Measurements from ENCODE around the gene MFSD11. TPM values are rescaled to one million over a fixed set of nuclear protein-coding genes. Genes with fewer than 3 reads are reported as not detected.

The MFSD11 gene
- total and polyA plus RNA-seq, 4 donors = 12.0 to 57.5 (median 25.0) TPM

GRCh38 chr17:76755285-76755684 is 17.4 kb downstream of the MFSD11 start:
- WGBS, 2 donors = 97 to 98% methylated on average over 2 of the region's 2 CpGs

GRCh38 chr17:76757256-76757655 is 19.3 kb downstream of the MFSD11 start:
- 95% methylated on average over 5 of the region's 5 CpGs for WGBS, 2 donors
- no peak overlapping the region for H3K27ac ChIP-seq (ENCODE audit: low read depth in 1 of 2, low read length in 1 of 2)
- H3K27me3 ChIP-seq (ENCODE audit: control insufficient read depth in 3 of 3, insufficient read depth in 3 of 3, low read length in 2 of 3) = no peaks in the 10 kb centered on the region
- ATAC-seq (ENCODE audit: insufficient read depth, low FRiP score) (no peak), DNase-seq (no peak)
- H3K9me3 ChIP-seq (ENCODE audit: control insufficient read depth in 4 of 4, insufficient read depth in 3 of 4, low read length in 3 of 4) = no peaks in the 10 kb centered on the region
- no peak for TF ChIP-seq CTCF (IDR thresholded peaks at IDR 0.05; ENCODE audit: control extremely low read depth, extremely low read depth)
- H3K4me1 ChIP-seq (ENCODE audit: control insufficient read depth in 5 of 5, insufficient read depth in 5 of 5, low read length in 5 of 5) = peaks cover 0 to 5% (median 0%) of the 10 kb centered on the region in 5 donors
- H3K36me3 ChIP-seq (ENCODE audit: control insufficient read depth in 4 of 4, insufficient read depth in 4 of 4, low read length in 4 of 4) = peaks cover 3 to 16% (median 14%) of the 10 kb centered on the region in 4 donors
- H3K9ac ChIP-seq (ENCODE audit: insufficient read depth in 1 of 2, low read length in 2 of 2) = no peak overlapping the region
- H3K4me3 ChIP-seq = no peak overlapping the region

More at GRCh38 chr17:76755285-76755684, 17.4 kb downstream of the MFSD11 start:
- TF ChIP-seq CTCF (IDR thresholded peaks at IDR 0.05; ENCODE audit: control extremely low read depth, extremely low read depth) = no peak
- Histone ChIP-seq H3K9me3 (ENCODE audit: control insufficient read depth in 4 of 4, insufficient read depth in 3 of 4, low read length in 3 of 4) (no peaks in the 10 kb centered on the region), H3K27me3 (ENCODE audit: control insufficient read depth in 3 of 3, insufficient read depth in 3 of 3, low read length in 2 of 3) (no peaks in the 10 kb centered on the region), H3K36me3 (ENCODE audit: control insufficient read depth in 4 of 4, insufficient read depth in 4 of 4, low read length in 4 of 4) (peaks cover 8 to 15% (median 12%) of the 10 kb centered on the region in 4 donors), H3K9ac (ENCODE audit: insufficient read depth in 1 of 2, low read length in 2 of 2) (no peak overlapping the region), H3K4me1 (ENCODE audit: control insufficient read depth in 5 of 5, insufficient read depth in 5 of 5, low read length in 5 of 5) (peaks cover 0 to 5% (median 0%) of the 10 kb centered on the region in 5 donors), H3K4me3 (no peak overlapping the region), H3K27ac (ENCODE audit: low read depth in 1 of 2, low read length in 1 of 2) (no peak overlapping the region)
- no peak for DNase-seq
- no peak for ATAC-seq (ENCODE audit: insufficient read depth, low FRiP score)

- no peak for DNase-seq
- no peak for ATAC-seq (ENCODE audit: insufficient read depth, low FRiP score)
- no peak for TF ChIP-seq CTCF (IDR thresholded peaks at IDR 0.05; ENCODE audit: control extremely low read depth, extremely low read depth)
- no peaks in the 10 kb centered on the region for H3K27me3 ChIP-seq (ENCODE audit: control insufficient read depth in 3 of 3, insufficient read depth in 3 of 3, low read length in 2 of 3)
- no peak overlapping the region for H3K27ac ChIP-seq (ENCODE audit: low read depth in 1 of 2, low read length in 1 of 2)
- WGBS, 2 donors = 97% methylated on average over 3 of the region's 3 CpGs
- H3K4me3 ChIP-seq = no peak overlapping the region
- H3K4me1 ChIP-seq (ENCODE audit: control insufficient read depth in 5 of 5, insufficient read depth in 5 of 5, low read length in 5 of 5) = peaks cover 0 to 5% (median 0%) of the 10 kb centered on the region in 5 donors
- H3K36me3 ChIP-seq (ENCODE audit: control insufficient read depth in 4 of 4, insufficient read depth in 4 of 4, low read length in 4 of 4) = peaks cover 3 to 16% (median 13%) of the 10 kb centered on the region in 4 donors
- no peak overlapping the region for H3K9ac ChIP-seq (ENCODE audit: insufficient read depth in 1 of 2, low read length in 2 of 2)
- H3K9me3 ChIP-seq (ENCODE audit: control insufficient read depth in 4 of 4, insufficient read depth in 3 of 4, low read length in 3 of 4) = no peaks in the 10 kb centered on the region
These were observed 20.7 kb downstream of the MFSD11 start for GRCh38 chr17:76758570-76758969.

Measured in lung (tissue), 12 donors.